Spleen (tissue), 7 donors: ENCODE measurements around the gene SLFN14.

Experiments
- CTCF ChIP-seq, 11 experiments: fragments of 200-600 bp in 7 of 11; fragments of 450-650 bp in 4 of 11; sonication (generic) in 4 of 11; IDR thresholded peaks in 8 of 11; conservative IDR thresholded peaks in 3 of 11; 1 replicate in 7 of 11; 2 replicates in 4 of 11; pipeline versions ENCODE4 v1.4.0 to v1.8.0; 2016 to 2021; ENCODE audit warnings: antibody characterized with exemption in 11 of 11, inconsistent platforms in 4 of 11, mild to moderate bottlenecking in 1 of 11
- POLR2A ChIP-seq, 3 donors: fragments of 450-650 bp; IDR thresholded peaks; one replicate each; pipeline ENCODE4 v1.5.1; 2017; ENCODE audit warnings: antibody characterized with exemption in 3 of 3, mild to moderate bottlenecking in 1 of 3
- POLR2AphosphoS5 ChIP-seq, 3 donors: sonication (generic); formaldehyde crosslinking; IDR thresholded peaks; one replicate each; pipeline ENCODE4 v1.5.1; 2017; ENCODE audit warnings: antibody characterized with exemption in 3 of 3
- donor health status: DM: no; HTN: no; CAD: no; lungs with moderate emphysema.
- donor health status: DM: no; HTN: no; CAD: no.
- donor health status: DM: no; HTN: no; CAD: no.

- TF ChIP-seq POLR2A (IDR thresholded peaks at IDR 0.05) (no peak), POLR2AphosphoS5 (IDR thresholded peaks at IDR 0.05) (no peak), CTCF (IDR thresholded peaks at IDR 0.05 in 8 of 11, conservative IDR thresholded peaks at IDR 0.05 in 3 of 11) (no peak)
Observed at GRCh38 chr17:35548208-35548810, 12.3 kb downstream of the SLFN14 start.
